CD14-positive monocyte (primary cell): Measurements from ENCODE around the gene PCP4. TPM values are rescaled to one million over a fixed set of nuclear protein-coding genes. Genes with fewer than 3 reads are reported as not detected.

Experiments used
- DNase-seq, 3 donors: peaks; one replicate each; pipeline ENCODE4 v3.0.0-alpha.2; 2011 to 2022
- H2AFZ ChIP-seq: 2 replicates; pipeline ENCODE4 v1.6.0; 2012; ENCODE audit warnings: mild to moderate bottlenecking, low read depth, low read length, inconsistent platforms; ENCODE audit not compliant: insufficient read depth, poor library complexity, severe bottlenecking
- H3K27ac ChIP-seq, 2 donors: 1 replicate in 1 of 2; 2 replicates in 1 of 2; pipeline ENCODE4 v1.5.1; 2012 to 2013; ENCODE audit warnings: low read length in 2 of 2, control low read depth in 1 of 2, inconsistent platforms in 1 of 2, low read depth in 1 of 2, mild to moderate bottlenecking in 1 of 2
- H3K27me3 ChIP-seq, 2 donors: one replicate each; pipeline versions ENCODE4 v1.6.0 to v1.6.1; 2011 to 2013; ENCODE audit warnings: low read length in 2 of 2; ENCODE audit not compliant: control insufficient read depth in 2 of 2, insufficient read depth in 2 of 2
- H3K36me3 ChIP-seq, 2 donors: replicated peaks in 1 of 2; 1 replicate in 1 of 2; 2 replicates in 1 of 2; pipeline versions ENCODE4 v1.5.1 to v1.6.1; 2012 to 2013; ENCODE audit warnings: low read length in 2 of 2, control low read depth in 1 of 2, inconsistent platforms in 1 of 2, mild to moderate bottlenecking in 1 of 2; ENCODE audit not compliant: insufficient read depth in 2 of 2, control insufficient read depth in 1 of 2
- H3K4me1 ChIP-seq, 2 donors: 1 replicate in 1 of 2; 2 replicates in 1 of 2; pipeline versions ENCODE4 v1.5.1 to v1.6.1; 2012 to 2013; ENCODE audit warnings: low read length in 2 of 2, control low read depth in 1 of 2, inconsistent platforms in 1 of 2, mild to moderate bottlenecking in 1 of 2, moderate library complexity in 1 of 2; ENCODE audit not compliant: insufficient read depth in 2 of 2, control insufficient read depth in 1 of 2
- H3K4me2 ChIP-seq: replicated peaks from 2 replicates; pipeline ENCODE3; 2012; ENCODE audit warnings: low read length, moderate library complexity, mild to moderate bottlenecking; ENCODE audit not compliant: poor library complexity, severe bottlenecking; ENCODE audit errors: extremely low read depth
- H3K4me3 ChIP-seq, 3 experiments: fragments of 200-600 bp in 1 of 3; sonication (generic) in 1 of 3; replicated peaks in 1 of 3; 1 replicate in 2 of 3; 2 replicates in 1 of 3; pipeline ENCODE4 v1.5.1; 2011 to 2013; ENCODE audit warnings: low read length in 3 of 3, mild to moderate bottlenecking in 3 of 3, control low read depth in 2 of 3, low read depth in 2 of 3, inconsistent platforms in 1 of 3, moderate library complexity in 1 of 3
- H3K79me2 ChIP-seq: 2 replicates; pipeline ENCODE4 v1.6.0; 2012; ENCODE audit warnings: mild to moderate bottlenecking, control low read depth, inconsistent platforms, low read length, moderate library complexity; ENCODE audit not compliant: insufficient read depth
- H3K9ac ChIP-seq: 2 replicates; pipeline ENCODE4 v1.6.0; 2017; ENCODE audit warnings: low read length, mild to moderate bottlenecking; ENCODE audit not compliant: insufficient read depth, poor library complexity, severe bottlenecking
- H3K9me3 ChIP-seq, 2 donors: replicated peaks in 1 of 2; 1 replicate in 1 of 2; 2 replicates in 1 of 2; pipeline versions ENCODE4 v1.5.1 to v1.6.1; 2012 to 2013; ENCODE audit warnings: low read length in 2 of 2, control low read depth in 1 of 2; ENCODE audit not compliant: control insufficient read depth in 1 of 2, insufficient read depth in 1 of 2
- H4K20me1 ChIP-seq: 2 replicates; pipeline ENCODE4 v1.6.0; 2012; ENCODE audit warnings: mild to moderate bottlenecking, low read length, control low read depth, moderate library complexity; ENCODE audit not compliant: insufficient read depth
- H3K27ac Mint-ChIP-seq, 7 donors: one replicate each; pipeline ENCODE4 v1.8.0; 2020; ENCODE audit warnings: mild to moderate bottlenecking in 7 of 7, mixed read lengths in 7 of 7, moderate library complexity in 6 of 7, inconsistent platforms in 2 of 7
- H3K27me3 Mint-ChIP-seq, 3 donors: one replicate each; pipeline ENCODE4 v1.8.0; 2021 to 2022; ENCODE audit warnings: low read depth in 3 of 3, mild to moderate bottlenecking in 3 of 3, mixed read lengths in 3 of 3, moderate library complexity in 3 of 3, inconsistent platforms in 1 of 3
- H3K36me3 Mint-ChIP-seq, 2 donors: one replicate each; pipeline ENCODE4 v1.8.0; 2020; ENCODE audit warnings: mixed read lengths in 2 of 2, inconsistent platforms in 1 of 2, mild to moderate bottlenecking in 1 of 2
- H3K4me1 Mint-ChIP-seq: one replicate; pipeline ENCODE4 v1.8.0; 2020; ENCODE audit warnings: mild to moderate bottlenecking, mixed read lengths
- H3K4me3 Mint-ChIP-seq, 2 donors: one replicate each; pipeline ENCODE4 v1.8.0; 2020; ENCODE audit warnings: mild to moderate bottlenecking in 2 of 2, mixed read lengths in 2 of 2, moderate library complexity in 1 of 2
- H3K9me3 Mint-ChIP-seq, 7 donors: one replicate each; pipeline ENCODE4 v1.8.0; 2020 to 2022; ENCODE audit warnings: mixed read lengths in 7 of 7, mild to moderate bottlenecking in 6 of 7, moderate library complexity in 6 of 7, inconsistent platforms in 2 of 7
- WGBS: methylation state at CpG from one replicate; pipeline ENCODE4 v1.1.5; 2013; ENCODE audit warnings: missing lambda C conversion rate; ENCODE audit not compliant: insufficient coverage; 5-methylcytosine and 5-hydroxymethylcytosine counted together
- intact Hi-C, 2 donors: fragments of 100-400 bp; cut with micrococcal nuclease; formaldehyde crosslinking; loops; one replicate each; pipeline versions ENCODE4 v1.15.0 to v1.15.1; 2023
- polyA plus RNA-seq, 3 donors: library from polyadenylated mRNA; depleted of rRNA in 1 of 3; unstranded in 2 of 3; stranded (reverse) in 1 of 3; fragments of 300-500 nt in 2 of 3; fragments of >200 nt in 1 of 3; fragmentation: Illumina TruSeq in 2 of 3; gene quantifications; 1 replicate in 2 of 3; 2 replicates in 1 of 3; pipeline ENCODE4 v1.2.3, GENCODE V29; 2012 to 2021
- TF ChIP-seq, protein P1 (sequence below): fragments of 200-600 bp; IDR thresholded peaks from one replicate; pipeline ENCODE4 v1.8.0; 2022; ENCODE audit warnings: antibody characterized with exemption, mild to moderate bottlenecking

The PCP4 gene
- polyA plus RNA-seq, 3 donors, result not detected

DNA sequence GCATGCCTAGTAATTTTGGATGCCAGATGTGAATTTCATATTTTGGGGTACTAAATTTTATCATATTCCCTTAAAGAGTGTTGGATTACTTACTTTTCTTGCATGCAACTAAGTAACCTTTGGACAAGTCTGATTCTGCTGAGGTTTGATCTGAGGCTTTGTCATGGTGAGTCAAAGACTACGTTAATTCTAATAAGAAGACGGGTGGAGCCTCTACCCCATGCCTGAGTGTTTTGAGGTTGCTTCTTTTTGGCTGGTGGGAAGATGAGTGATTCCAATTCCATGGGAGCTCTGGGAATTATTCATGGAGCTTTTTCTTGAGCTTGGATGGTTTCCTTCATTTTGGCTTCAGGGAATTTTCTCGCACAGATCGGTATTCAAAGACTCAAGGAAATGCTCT is 11.6 kb upstream of the PCP4 start:
- Mint-ChIP-seq H3K4me1 (no peaks in the 10 kb centered on the region), H3K27ac (no peak overlapping the region), H3K4me3 (no peak overlapping the region), H3K9me3 (peaks cover 0 to 8% (median 0%) of the 10 kb centered on the region in 7 donors), H3K36me3 (no peaks in the 10 kb centered on the region), H3K27me3 (no peaks in the 10 kb centered on the region)
- intact Hi-C loops, result no loop called here
- Histone ChIP-seq H3K79me2 (no peaks in the 10 kb centered on the region), H3K9me3 (no peaks in the 10 kb centered on the region), H3K27ac (no peak overlapping the region), H4K20me1 (no peaks in the 10 kb centered on the region), H3K9ac (no peak overlapping the region), H3K4me2 (no peak overlapping the region), H3K4me1 (no peaks in the 10 kb centered on the region), H3K4me3 (no peak overlapping the region), H3K27me3 (no peaks in the 10 kb centered on the region), H3K36me3 (no peaks in the 10 kb centered on the region), H2AFZ (no peak overlapping the region)
- 93% methylated on average over 2 of the region's 4 CpGs for WGBS
- no peak for DNase-seq
- TF ChIP-seq, protein P1, sequence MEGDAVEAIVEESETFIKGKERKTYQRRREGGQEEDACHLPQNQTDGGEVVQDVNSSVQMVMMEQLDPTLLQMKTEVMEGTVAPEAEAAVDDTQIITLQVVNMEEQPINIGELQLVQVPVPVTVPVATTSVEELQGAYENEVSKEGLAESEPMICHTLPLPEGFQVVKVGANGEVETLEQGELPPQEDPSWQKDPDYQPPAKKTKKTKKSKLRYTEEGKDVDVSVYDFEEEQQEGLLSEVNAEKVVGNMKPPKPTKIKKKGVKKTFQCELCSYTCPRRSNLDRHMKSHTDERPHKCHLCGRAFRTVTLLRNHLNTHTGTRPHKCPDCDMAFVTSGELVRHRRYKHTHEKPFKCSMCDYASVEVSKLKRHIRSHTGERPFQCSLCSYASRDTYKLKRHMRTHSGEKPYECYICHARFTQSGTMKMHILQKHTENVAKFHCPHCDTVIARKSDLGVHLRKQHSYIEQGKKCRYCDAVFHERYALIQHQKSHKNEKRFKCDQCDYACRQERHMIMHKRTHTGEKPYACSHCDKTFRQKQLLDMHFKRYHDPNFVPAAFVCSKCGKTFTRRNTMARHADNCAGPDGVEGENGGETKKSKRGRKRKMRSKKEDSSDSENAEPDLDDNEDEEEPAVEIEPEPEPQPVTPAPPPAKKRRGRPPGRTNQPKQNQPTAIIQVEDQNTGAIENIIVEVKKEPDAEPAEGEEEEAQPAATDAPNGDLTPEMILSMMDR, result no peak

DNA sequence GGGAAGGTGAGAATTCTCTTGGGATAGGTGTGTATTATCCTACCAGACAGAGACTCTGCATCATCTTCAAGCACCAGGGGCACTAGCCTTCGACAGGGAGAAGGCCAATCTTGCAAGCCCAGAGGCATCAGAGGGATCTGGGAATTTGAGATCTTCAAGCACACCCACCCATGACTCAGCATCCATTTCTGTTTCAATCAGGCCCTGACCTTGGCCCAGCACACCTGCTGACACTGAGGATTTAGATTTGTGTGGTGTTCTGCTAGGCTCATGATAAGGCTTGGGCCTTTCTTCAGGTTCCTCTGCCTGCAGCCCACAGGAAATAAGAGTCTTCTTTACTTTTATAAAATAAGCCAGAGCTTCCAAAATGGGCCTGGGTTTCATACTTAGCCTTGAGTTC is 6.6 kb upstream of the PCP4 start:
- no peak overlapping the region for H3K4me3 Mint-ChIP-seq
- Histone ChIP-seq H3K36me3 (no peaks in the 10 kb centered on the region), H3K79me2 (no peaks in the 10 kb centered on the region), H3K27me3 (no peaks in the 10 kb centered on the region), H3K4me3 (no peak overlapping the region), H3K9me3 (no peaks in the 10 kb centered on the region), H3K4me1 (no peaks in the 10 kb centered on the region), H4K20me1 (no peaks in the 10 kb centered on the region), H2AFZ (no peak overlapping the region), H3K27ac (no peak overlapping the region), H3K4me2 (no peak overlapping the region), H3K9ac (no peak overlapping the region)
- no CpG with 5 or more reads among the region's 1 CpG for WGBS
- intact Hi-C loops, result no loop called here
- H3K9me3 Mint-ChIP-seq, result peaks cover 0 to 3% (median 0%) of the 10 kb centered on the region in 7 donors
- H3K27ac Mint-ChIP-seq, result no peak overlapping the region
- TF ChIP-seq, protein P1, result no peak
- H3K4me1 Mint-ChIP-seq, result no peaks in the 10 kb centered on the region
- no peaks in the 10 kb centered on the region for H3K36me3 Mint-ChIP-seq
- DNase-seq, result no peak
- H3K27me3 Mint-ChIP-seq, result peaks cover 0 to 4% (median 2%) of the 10 kb centered on the region in 3 donors
